Right hindlimb (tissue), 1 donor: Measurements from ENCODE around the gene EMILIN2.
"Not testable (repeated sequence)": the region's sequence is repeated elsewhere in the genome, so short reads cannot be mapped to it uniquely, and the experiment has no call there.

Source experiments
- DNase-seq: peaks from one replicate; pipeline ENCODE4 v3.0.0-alpha.2; 2018

The EMILIN2 gene

DNA sequence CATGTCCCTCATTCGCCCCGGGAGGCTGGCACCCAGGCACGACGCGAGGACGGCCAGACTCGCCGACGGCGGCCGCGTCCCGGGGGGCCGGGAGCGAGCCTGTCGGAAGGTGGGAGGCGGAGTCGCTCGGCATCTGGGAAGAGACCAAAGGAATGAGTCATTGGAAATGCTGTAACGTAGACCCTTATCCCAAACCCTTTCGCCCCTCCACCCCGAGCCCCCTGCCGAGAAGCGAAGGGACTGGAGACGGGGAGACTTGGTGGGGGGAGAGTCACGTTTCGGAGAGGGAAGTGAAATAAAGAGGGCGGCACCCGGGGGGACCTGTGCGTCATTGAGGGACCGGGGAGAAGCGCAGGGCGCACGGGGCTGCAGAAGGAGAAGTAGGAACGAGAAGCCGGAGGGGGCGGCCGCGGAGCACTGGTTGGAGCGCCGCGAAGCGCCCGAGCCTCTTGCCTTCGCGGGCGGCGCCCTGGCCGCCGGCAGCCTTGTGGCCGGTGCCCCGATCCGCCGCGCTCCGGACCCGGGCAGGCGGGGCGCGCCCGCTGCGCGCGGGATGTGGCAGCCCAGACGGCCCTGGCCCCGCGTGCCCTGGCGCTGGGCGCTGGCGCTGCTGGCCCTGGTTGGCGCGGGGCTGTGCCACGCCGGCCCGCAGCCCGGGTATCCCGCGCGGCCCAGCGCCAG is at the start of gene EMILIN2:
Gene EMILIN2 (plus strand): TSS at position 371 of the 681 bp plus-strand sequence. CDS start 183 bp downstream, at position 554.
- peak; percentile 87 for DNase-seq

DNA sequence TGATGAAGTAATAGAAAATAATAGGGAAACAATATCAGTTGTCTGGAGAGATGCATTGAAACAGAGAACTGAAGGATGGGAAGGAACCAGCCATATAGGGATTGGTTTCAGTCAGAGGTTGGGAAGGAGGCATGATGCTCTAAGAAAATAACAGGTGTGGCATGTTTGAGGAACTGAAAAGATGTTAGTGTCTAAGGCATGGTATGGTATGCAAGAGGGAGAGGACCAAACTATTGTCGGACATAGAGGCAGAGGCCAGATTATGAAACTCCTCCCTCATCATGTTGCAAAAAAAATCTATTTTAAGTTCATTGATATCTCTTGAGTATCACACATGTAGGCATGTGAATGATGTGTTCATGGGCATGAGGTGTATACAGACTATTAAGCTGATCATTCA is 48.9 kb upstream of the EMILIN2 start:
- DNase-seq, result no peak

DNA sequence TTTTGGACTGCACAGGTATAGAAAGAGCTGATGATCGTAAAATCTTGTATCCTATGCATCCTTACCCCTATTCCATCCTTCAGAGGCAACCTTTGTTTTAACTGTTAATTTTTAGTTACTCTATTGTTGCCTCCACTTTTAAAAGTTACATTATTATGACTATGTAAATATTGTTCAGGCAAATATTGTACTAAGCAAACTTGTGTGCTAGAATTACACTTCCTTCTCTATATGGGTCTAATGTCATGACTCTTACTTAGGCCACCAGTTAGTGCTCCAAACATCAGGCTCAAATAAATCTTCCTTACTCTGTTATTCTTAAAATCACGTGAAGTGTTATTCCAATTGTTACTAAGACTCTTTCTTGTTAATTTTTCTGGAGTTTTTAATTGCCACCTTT is 47.4 kb upstream of the EMILIN2 start:
- no peak for DNase-seq

DNA sequence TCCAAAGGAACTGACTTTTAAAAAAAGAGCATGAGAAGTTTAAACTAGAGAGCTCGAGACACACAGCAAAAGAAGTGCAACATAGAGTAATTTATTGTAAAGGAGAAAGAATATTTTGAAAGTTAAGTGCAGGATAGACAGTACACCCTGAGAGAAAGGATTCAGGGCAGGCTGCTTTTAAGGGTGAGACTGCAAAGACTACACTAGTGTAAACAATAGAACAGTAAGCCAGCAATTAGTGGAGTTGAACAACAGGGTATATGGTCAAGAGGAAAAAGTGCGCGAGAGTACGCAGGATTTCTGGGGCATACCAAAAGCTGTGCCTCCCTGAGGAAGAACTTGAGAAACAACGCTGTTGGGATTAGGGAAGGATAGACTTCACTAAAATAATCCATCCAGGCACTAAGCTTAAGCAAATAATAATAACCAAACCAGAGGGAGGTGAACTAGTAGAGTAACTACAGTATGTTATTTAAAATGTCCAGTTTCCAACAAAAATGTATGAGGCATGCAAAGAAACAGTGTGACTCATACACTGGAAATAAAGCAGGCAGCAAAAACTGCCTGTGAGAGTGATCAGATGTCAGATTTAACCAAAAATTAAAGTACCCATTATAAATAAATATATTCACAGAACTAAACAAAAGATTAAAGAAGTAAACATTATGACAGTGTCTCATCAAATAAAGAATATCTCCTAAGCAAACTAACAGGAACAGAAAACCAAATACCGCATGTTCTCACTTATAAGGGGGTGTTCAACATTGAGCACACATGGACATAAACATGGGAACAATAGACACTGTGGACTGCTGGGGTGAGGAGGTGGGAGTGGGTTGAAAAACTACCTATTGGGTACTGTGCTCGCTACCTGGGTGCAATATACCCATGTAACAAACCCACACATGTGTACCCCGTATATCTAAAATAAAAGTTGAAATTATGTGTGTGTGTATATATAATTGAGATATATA is 40.5 kb upstream of the EMILIN2 start:
- no peak for DNase-seq

GRCh38 chr18:2808640-2809039 is 38.2 kb upstream of the EMILIN2 start:
- not testable (repeated sequence) for DNase-seq

DNA sequence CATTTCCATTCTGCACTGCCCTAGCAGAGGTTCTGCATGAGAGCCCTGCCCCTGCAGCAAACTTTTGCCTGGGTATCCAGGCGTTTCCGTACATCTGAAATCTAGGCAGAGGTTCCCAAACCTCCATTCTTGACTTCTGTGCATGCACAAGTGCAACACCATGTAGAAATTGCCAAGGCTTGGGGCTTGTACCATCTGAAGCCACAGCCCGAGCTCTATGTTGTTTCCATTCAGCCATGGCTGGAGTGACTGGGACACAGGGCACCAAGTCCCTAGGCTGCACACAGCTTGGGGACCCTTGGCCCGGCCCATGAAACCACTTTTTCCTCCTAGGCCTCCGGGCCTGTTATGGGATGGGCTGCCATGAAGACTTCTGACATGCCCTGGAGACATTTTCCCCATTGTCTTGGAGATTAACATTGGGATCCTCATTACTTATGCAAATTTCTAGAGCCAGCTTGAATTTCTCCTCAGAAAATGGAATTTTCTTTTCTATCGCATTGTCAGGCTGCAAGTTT is 37.1 kb upstream of the EMILIN2 start:
- not testable (repeated sequence) for DNase-seq

DNA sequence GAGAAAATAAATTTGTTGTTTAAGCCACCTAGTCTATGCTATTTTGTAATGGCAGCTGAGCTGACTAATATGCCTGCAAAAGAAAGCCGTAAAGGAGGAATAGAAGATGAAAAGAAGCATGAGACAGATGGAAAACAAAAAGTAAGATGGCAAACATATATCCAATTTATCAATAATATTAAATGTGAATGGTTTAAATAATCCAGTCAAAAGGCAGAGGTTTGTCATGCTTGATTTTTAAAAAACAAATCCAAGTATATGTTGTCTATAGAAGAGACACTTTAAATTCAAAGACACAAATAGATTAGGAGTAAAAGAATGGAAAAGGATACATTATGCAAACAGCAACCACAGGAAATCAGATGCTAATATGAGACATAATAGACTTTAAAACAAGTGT is 35.4 kb upstream of the EMILIN2 start:
- no peak for DNase-seq

- DNase-seq, result no peak
Observed at GRCh38 chr18:2814928-2815327, 31.9 kb upstream of the EMILIN2 start.

GRCh38 chr18:2818281-2818680 is 28.5 kb upstream of the EMILIN2 start:
- no peak for DNase-seq

DNA sequence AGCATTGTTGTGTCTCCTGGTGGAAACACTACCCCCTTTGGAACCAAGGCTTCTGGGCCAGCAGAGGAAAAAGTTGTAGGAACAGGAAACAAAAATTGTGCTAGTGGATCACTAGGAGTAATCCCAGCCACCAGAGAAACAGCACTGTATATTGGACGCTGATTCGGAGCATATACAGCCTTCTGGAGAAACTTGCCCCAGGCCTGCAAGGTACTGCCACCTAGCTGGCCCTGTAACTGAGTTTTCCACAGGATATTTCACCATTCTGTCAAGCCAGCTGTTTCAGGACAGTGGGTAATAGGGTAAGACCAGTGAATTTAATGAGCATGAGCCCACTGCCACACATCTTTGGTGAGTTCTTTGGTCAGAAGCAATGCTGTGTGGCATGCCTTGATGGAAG is 25.1 kb upstream of the EMILIN2 start:
- no peak for DNase-seq

- DNase-seq, result no peak
Observed at GRCh38 chr18:2822213-2822921, 24.4 kb upstream of the EMILIN2 start.

- DNase-seq, result no peak
Observed at GRCh38 chr18:2823202-2823601, 23.6 kb upstream of the EMILIN2 start.

GRCh38 chr18:2823966-2824365 is 22.8 kb upstream of the EMILIN2 start:
- no peak for DNase-seq

DNA sequence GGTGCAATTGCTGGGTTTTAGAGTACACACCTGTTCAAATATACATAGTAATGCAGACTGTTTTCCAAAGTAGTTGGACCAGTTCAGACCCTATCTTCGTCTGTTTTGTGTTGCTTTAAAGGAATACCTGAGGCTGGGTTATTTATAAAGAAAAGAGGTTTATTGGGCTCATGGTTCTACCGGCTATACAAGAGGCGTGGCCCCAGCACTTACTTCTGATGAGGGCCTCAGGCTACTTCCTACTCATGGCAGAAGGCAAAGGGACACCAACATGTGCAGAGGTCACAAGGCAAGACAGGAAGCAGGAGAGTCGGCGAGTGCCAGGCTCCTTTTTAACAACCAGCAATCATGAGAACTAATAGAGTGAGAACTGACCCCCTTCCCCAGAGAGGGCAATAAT is 21.9 kb upstream of the EMILIN2 start:
- no peak for DNase-seq

- no peak for DNase-seq
Observed at GRCh38 chr18:2825613-2826175, 21.1 kb upstream of the EMILIN2 start.

DNA sequence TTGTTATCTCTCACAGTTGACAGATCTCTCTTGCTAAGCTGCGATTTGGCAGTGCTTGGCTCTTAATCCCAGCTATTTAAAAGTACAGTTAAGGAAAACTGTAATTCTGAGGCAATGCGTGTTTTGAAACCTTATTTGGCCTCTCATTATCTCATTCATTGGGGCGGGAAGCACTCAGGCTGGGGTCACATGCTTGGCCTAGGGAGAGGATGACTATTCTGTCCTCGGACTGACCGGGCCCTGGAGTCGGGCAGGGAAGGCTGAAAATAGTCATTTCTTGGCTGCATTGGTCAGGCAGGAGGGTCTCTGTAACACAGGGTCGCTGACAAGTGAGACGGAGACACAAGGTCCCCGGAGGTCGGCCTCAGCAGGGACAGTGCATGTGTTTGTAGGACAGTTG is 20.2 kb upstream of the EMILIN2 start:
- no peak for DNase-seq

DNA sequence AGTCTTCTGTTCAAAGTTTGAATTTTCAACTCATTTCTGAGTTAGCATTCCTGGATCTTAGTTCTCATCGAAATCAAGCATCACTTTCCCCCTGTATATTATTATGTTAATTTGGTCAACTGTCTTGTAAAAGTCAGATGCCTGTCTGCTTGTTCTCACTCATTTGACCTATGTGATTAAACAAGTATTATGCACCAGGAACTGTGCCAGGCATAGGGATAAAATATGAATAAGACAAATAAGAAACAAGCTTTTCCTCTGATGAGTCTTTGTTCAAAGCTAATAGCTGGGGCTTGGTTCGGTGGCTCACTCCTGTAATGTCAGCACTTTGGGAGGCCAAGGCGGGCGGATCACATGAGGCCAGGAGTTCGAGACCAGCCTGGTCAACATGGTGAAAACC is 19.7 kb upstream of the EMILIN2 start:
- no peak for DNase-seq

DNA sequence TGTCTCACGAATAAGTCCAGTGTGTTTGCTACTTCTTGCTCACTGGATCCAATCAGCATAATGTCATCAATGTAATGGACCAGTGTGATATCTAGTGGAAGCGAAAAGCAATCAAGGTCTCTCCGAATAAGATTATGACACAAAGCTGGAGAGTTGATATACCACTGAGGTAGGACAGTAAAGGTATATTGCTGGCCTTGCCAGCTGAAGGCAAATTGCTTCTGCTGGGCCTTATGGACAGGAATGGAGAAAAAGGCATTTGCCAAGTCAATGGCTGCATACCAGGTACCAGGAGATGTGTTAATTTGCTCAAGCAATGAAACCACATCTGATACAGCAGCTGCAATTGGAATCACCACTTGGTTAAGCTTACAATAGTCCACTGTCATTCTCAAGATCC is 10.7 kb upstream of the EMILIN2 start:
- not testable (repeated sequence) for DNase-seq

GRCh38 chr18:2837290-2837689 is 9.5 kb upstream of the EMILIN2 start:
- not testable (repeated sequence) for DNase-seq

DNA sequence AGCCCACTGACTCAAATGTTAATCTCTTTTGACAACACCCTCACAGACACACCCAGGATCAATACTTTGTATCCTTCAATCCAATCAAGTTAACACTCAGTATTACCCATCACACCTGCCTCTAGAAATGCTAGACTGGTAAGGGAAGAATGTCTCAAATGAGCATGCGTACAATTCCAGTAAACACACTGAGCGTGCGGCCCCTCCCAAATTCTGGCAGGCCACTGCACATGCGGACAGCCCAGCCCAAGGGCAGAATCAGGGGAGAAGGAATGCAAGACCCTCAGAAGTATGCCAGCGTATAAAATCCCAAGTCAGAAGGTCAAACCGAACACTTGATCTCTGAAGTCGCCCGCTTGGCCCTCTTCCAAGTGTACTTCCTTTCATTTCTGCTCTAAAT is 7.6 kb upstream of the EMILIN2 start:
- no peak for DNase-seq

DNA sequence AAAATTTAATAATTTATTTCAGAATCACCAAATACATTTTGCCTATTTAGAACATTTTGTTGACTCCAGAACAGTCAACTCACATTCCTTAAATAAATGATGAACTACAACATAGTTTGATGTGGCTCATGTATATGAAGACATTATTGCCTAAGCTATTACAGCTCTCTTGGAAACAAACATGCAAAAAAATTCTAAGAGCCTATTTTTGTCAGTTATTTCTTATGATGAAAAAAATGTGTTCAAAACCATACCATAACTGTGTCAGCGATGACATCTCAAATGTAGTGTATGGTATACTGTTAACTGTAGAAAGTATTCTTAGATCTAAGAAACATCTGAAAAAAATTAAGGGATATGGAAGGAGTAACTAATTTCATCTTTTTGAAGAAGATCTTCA is 6.3 kb upstream of the EMILIN2 start:
- no peak for DNase-seq

DNA sequence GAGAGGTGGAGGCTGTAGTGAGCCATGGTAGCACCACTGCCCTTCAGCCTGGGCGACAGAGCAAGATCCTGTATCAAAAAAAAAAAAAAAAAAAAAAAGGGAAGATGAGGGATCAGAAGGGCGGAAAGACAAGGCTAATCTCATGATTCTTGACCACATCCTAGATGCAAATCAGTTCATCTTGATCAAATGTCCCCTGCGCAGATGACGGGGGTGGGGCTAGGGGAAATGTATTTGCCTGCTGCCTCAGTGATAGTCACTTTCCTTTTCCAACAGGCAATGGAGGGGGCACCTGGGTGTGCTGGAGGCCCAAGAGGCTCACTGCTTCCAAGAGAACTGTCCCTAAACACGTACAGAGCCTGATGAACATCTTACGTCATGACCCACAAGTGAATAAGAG is 3.7 kb upstream of the EMILIN2 start:
- DNase-seq, result no peak

- DNase-seq, result no peak
Observed at GRCh38 chr18:2845172-2845571, 1.6 kb upstream of the EMILIN2 start.
